CD14-positive monocyte (primary cell): ENCODE measurements around the gene CCDC175. TPM values are rescaled to one million over a fixed set of nuclear protein-coding genes. Genes with fewer than 3 reads are reported as not detected.

Experiments
- DNase-seq, 3 donors: peaks; one replicate each; pipeline ENCODE4 v3.0.0-alpha.2; 2011 to 2022
- H2AFZ ChIP-seq: 2 replicates; pipeline ENCODE4 v1.6.0; 2012; ENCODE audit warnings: mild to moderate bottlenecking, low read depth, low read length, inconsistent platforms; ENCODE audit not compliant: insufficient read depth, poor library complexity, severe bottlenecking
- H3K27ac ChIP-seq, 2 donors: 1 replicate in 1 of 2; 2 replicates in 1 of 2; pipeline ENCODE4 v1.5.1; 2012 to 2013; ENCODE audit warnings: low read length in 2 of 2, control low read depth in 1 of 2, inconsistent platforms in 1 of 2, low read depth in 1 of 2, mild to moderate bottlenecking in 1 of 2
- H3K27me3 ChIP-seq, 2 donors: one replicate each; pipeline versions ENCODE4 v1.6.0 to v1.6.1; 2011 to 2013; ENCODE audit warnings: low read length in 2 of 2; ENCODE audit not compliant: control insufficient read depth in 2 of 2, insufficient read depth in 2 of 2
- H3K36me3 ChIP-seq, 2 donors: replicated peaks in 1 of 2; 1 replicate in 1 of 2; 2 replicates in 1 of 2; pipeline versions ENCODE4 v1.5.1 to v1.6.1; 2012 to 2013; ENCODE audit warnings: low read length in 2 of 2, control low read depth in 1 of 2, inconsistent platforms in 1 of 2, mild to moderate bottlenecking in 1 of 2; ENCODE audit not compliant: insufficient read depth in 2 of 2, control insufficient read depth in 1 of 2
- H3K4me1 ChIP-seq, 2 donors: 1 replicate in 1 of 2; 2 replicates in 1 of 2; pipeline versions ENCODE4 v1.5.1 to v1.6.1; 2012 to 2013; ENCODE audit warnings: low read length in 2 of 2, control low read depth in 1 of 2, inconsistent platforms in 1 of 2, mild to moderate bottlenecking in 1 of 2, moderate library complexity in 1 of 2; ENCODE audit not compliant: insufficient read depth in 2 of 2, control insufficient read depth in 1 of 2
- H3K4me2 ChIP-seq: replicated peaks from 2 replicates; pipeline ENCODE3; 2012; ENCODE audit warnings: low read length, moderate library complexity, mild to moderate bottlenecking; ENCODE audit not compliant: poor library complexity, severe bottlenecking; ENCODE audit errors: extremely low read depth
- H3K4me3 ChIP-seq, 3 experiments: fragments of 200-600 bp in 1 of 3; sonication (generic) in 1 of 3; replicated peaks in 1 of 3; 1 replicate in 2 of 3; 2 replicates in 1 of 3; pipeline ENCODE4 v1.5.1; 2011 to 2013; ENCODE audit warnings: low read length in 3 of 3, mild to moderate bottlenecking in 3 of 3, control low read depth in 2 of 3, low read depth in 2 of 3, inconsistent platforms in 1 of 3, moderate library complexity in 1 of 3
- H3K79me2 ChIP-seq: 2 replicates; pipeline ENCODE4 v1.6.0; 2012; ENCODE audit warnings: mild to moderate bottlenecking, control low read depth, inconsistent platforms, low read length, moderate library complexity; ENCODE audit not compliant: insufficient read depth
- H3K9ac ChIP-seq: 2 replicates; pipeline ENCODE4 v1.6.0; 2017; ENCODE audit warnings: low read length, mild to moderate bottlenecking; ENCODE audit not compliant: insufficient read depth, poor library complexity, severe bottlenecking
- H3K9me3 ChIP-seq, 2 donors: replicated peaks in 1 of 2; 1 replicate in 1 of 2; 2 replicates in 1 of 2; pipeline versions ENCODE4 v1.5.1 to v1.6.1; 2012 to 2013; ENCODE audit warnings: low read length in 2 of 2, control low read depth in 1 of 2; ENCODE audit not compliant: control insufficient read depth in 1 of 2, insufficient read depth in 1 of 2
- H4K20me1 ChIP-seq: 2 replicates; pipeline ENCODE4 v1.6.0; 2012; ENCODE audit warnings: mild to moderate bottlenecking, low read length, control low read depth, moderate library complexity; ENCODE audit not compliant: insufficient read depth
- H3K27ac Mint-ChIP-seq, 7 donors: one replicate each; pipeline ENCODE4 v1.8.0; 2020; ENCODE audit warnings: mild to moderate bottlenecking in 7 of 7, mixed read lengths in 7 of 7, moderate library complexity in 6 of 7, inconsistent platforms in 2 of 7
- H3K27me3 Mint-ChIP-seq, 3 donors: one replicate each; pipeline ENCODE4 v1.8.0; 2021 to 2022; ENCODE audit warnings: low read depth in 3 of 3, mild to moderate bottlenecking in 3 of 3, mixed read lengths in 3 of 3, moderate library complexity in 3 of 3, inconsistent platforms in 1 of 3
- H3K36me3 Mint-ChIP-seq, 2 donors: one replicate each; pipeline ENCODE4 v1.8.0; 2020; ENCODE audit warnings: mixed read lengths in 2 of 2, inconsistent platforms in 1 of 2, mild to moderate bottlenecking in 1 of 2
- H3K4me1 Mint-ChIP-seq: one replicate; pipeline ENCODE4 v1.8.0; 2020; ENCODE audit warnings: mild to moderate bottlenecking, mixed read lengths
- H3K4me3 Mint-ChIP-seq, 2 donors: one replicate each; pipeline ENCODE4 v1.8.0; 2020; ENCODE audit warnings: mild to moderate bottlenecking in 2 of 2, mixed read lengths in 2 of 2, moderate library complexity in 1 of 2
- H3K9me3 Mint-ChIP-seq, 7 donors: one replicate each; pipeline ENCODE4 v1.8.0; 2020 to 2022; ENCODE audit warnings: mixed read lengths in 7 of 7, mild to moderate bottlenecking in 6 of 7, moderate library complexity in 6 of 7, inconsistent platforms in 2 of 7
- WGBS: methylation state at CpG from one replicate; pipeline ENCODE4 v1.1.5; 2013; ENCODE audit warnings: missing lambda C conversion rate; ENCODE audit not compliant: insufficient coverage; 5-methylcytosine and 5-hydroxymethylcytosine counted together
- intact Hi-C, 2 donors: fragments of 100-400 bp; cut with micrococcal nuclease; formaldehyde crosslinking; loops; one replicate each; pipeline versions ENCODE4 v1.15.0 to v1.15.1; 2023
- polyA plus RNA-seq, 3 donors: library from polyadenylated mRNA; depleted of rRNA in 1 of 3; unstranded in 2 of 3; stranded (reverse) in 1 of 3; fragments of 300-500 nt in 2 of 3; fragments of >200 nt in 1 of 3; fragmentation: Illumina TruSeq in 2 of 3; gene quantifications; 1 replicate in 2 of 3; 2 replicates in 1 of 3; pipeline ENCODE4 v1.2.3, GENCODE V29; 2012 to 2021
- TF ChIP-seq, protein P1 (sequence below): fragments of 200-600 bp; IDR thresholded peaks from one replicate; pipeline ENCODE4 v1.8.0; 2022; ENCODE audit warnings: antibody characterized with exemption, mild to moderate bottlenecking

CCDC175 gene
- polyA plus RNA-seq, 3 donors: not detected

GRCh38 chr14:59520224-59520623, 56.4 kb downstream of the CCDC175 start:
- H3K9me3 ChIP-seq: no peaks in the 10 kb centered on the region
- Mint-ChIP-seq H3K27ac (no peak overlapping the region), H3K27me3 (no peaks in the 10 kb centered on the region), H3K4me1 (no peaks in the 10 kb centered on the region), H3K9me3 (peaks cover 0 to 6% (median 2%) of the 10 kb centered on the region in 7 donors), H3K4me3 (no peak overlapping the region), H3K36me3 (no peaks in the 10 kb centered on the region)
- H3K4me3 ChIP-seq: no peak overlapping the region
- no peaks in the 10 kb centered on the region for H3K27me3 ChIP-seq
- H3K27ac ChIP-seq: no peak overlapping the region
- no peak overlapping the region for H3K9ac ChIP-seq
- no peaks in the 10 kb centered on the region for H4K20me1 ChIP-seq
- intact Hi-C loops: no loop called here
- H3K79me2 ChIP-seq: no peaks in the 10 kb centered on the region
- H2AFZ ChIP-seq: no peak overlapping the region
- no peaks in the 10 kb centered on the region for H3K4me1 ChIP-seq
- no CpG with 5 or more reads among the region's 3 CpGs for WGBS
- H3K4me2 ChIP-seq: no peak overlapping the region
- H3K36me3 ChIP-seq: no peaks in the 10 kb centered on the region
- TF ChIP-seq, protein P1, sequence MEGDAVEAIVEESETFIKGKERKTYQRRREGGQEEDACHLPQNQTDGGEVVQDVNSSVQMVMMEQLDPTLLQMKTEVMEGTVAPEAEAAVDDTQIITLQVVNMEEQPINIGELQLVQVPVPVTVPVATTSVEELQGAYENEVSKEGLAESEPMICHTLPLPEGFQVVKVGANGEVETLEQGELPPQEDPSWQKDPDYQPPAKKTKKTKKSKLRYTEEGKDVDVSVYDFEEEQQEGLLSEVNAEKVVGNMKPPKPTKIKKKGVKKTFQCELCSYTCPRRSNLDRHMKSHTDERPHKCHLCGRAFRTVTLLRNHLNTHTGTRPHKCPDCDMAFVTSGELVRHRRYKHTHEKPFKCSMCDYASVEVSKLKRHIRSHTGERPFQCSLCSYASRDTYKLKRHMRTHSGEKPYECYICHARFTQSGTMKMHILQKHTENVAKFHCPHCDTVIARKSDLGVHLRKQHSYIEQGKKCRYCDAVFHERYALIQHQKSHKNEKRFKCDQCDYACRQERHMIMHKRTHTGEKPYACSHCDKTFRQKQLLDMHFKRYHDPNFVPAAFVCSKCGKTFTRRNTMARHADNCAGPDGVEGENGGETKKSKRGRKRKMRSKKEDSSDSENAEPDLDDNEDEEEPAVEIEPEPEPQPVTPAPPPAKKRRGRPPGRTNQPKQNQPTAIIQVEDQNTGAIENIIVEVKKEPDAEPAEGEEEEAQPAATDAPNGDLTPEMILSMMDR: no peak
- DNase-seq: no peak

DNA sequence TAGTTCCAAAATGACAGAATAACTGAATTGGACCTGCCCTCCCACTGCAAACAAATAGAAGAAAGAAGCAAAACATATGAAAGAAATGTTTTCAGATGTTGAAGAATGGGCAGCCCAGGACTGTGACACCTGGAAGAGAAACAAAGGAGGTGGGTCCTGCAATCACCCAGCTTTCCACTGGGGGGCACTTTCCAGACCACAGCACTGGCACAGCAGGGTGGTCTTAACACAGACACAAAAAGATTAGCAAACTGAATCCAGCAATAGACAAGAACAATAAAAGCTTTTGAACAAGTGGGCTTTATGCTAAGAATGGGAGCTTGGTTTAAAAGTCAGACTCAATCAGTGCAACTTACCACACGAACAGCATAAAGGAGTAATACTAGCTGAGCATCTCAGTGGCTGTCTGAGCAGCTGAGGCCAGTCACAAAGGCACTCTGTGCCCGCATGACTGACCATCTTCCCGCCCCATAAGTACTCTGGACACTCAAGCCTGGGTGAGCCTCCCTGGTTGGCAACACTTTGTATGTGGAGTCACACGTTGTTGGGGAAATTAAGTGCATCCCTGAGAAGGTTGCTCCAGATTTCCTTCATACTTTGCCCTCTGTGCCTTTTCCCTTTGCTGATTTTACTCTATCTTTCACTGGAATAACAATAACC, 64.6 kb downstream of the CCDC175 start:
- no peaks in the 10 kb centered on the region for H3K36me3 Mint-ChIP-seq
- no peaks in the 10 kb centered on the region for H3K27me3 ChIP-seq
- H3K9me3 ChIP-seq: no peaks in the 10 kb centered on the region
- peaks cover 0 to 2% (median 1%) of the 10 kb centered on the region in 3 donors for H3K27me3 Mint-ChIP-seq
- H3K9me3 Mint-ChIP-seq: peaks cover 0 to 10% (median 6%) of the 10 kb centered on the region in 7 donors
- H3K79me2 ChIP-seq: no peaks in the 10 kb centered on the region
- no peaks in the 10 kb centered on the region for H3K36me3 ChIP-seq
- H3K27ac Mint-ChIP-seq: no peak overlapping the region
- no peak overlapping the region for H3K27ac ChIP-seq
- no peak overlapping the region for H3K9ac ChIP-seq
- H4K20me1 ChIP-seq: no peaks in the 10 kb centered on the region
- DNase-seq: no peak
- no peak overlapping the region for H3K4me2 ChIP-seq
- H3K4me3 ChIP-seq: no peak overlapping the region
- intact Hi-C loops: no loop called here
- H3K4me3 Mint-ChIP-seq: no peak overlapping the region
- TF ChIP-seq, protein P1: peak; percentile 32
- H3K4me1 ChIP-seq: no peaks in the 10 kb centered on the region
- H2AFZ ChIP-seq: no peak overlapping the region
- WGBS: 100% methylated on average over 2 of the region's 4 CpGs
- H3K4me1 Mint-ChIP-seq: no peaks in the 10 kb centered on the region
